A549 (cell line): ENCODE results near the gene BRAF. TPM values are rescaled to one million over a fixed set of nuclear protein-coding genes. Genes with fewer than 3 reads are reported as not detected.

Experiments
- ATAC-seq, 2 experiments: fragments of 200-7000 bp in 1 of 2; fragments of >200 bp in 1 of 2; cut with Nextera tagmentation in 1 of 2; cut with Tn5 transposase in 1 of 2; 3 replicates each; pipeline versions ENCODE4 v1.8.0 to v1.9.1; 2018 to 2020; ENCODE audit warnings: mild to moderate bottlenecking in 1 of 2, moderate library complexity in 1 of 2
- CTCF ChIA-PET: fragments of 300-600 bp; sonication (Branson Sonifier 250); formaldehyde crosslinking; extraction: SDS; loops from one replicate; lab custom pipeline; 2021; ENCODE audit warnings: antibody characterized with exemption, inconsistent platforms; lab: Yijun Ruan, JAX
- POLR2A ChIA-PET: fragments of 350-600 bp; formaldehyde crosslinking; extraction: SDS; loops from one replicate; lab custom pipeline; 2021; ENCODE audit warnings: antibody characterized with exemption, inconsistent platforms; lab: Yijun Ruan, JAX
- DNase-seq, 2 experiments: peaks; one replicate each; pipeline versions ENCODE4 v3.0.0 to v3.0.0-alpha.2; 2011 to 2016; ENCODE audit warnings: low read depth in 1 of 2, low spot score in 1 of 2
- FAIRE-seq: peaks from 2 replicates; lab custom pipeline; 2011; peaks lifted over from hg19 to GRCh38; lab: Jason Lieb, UNC
- H3K27ac ChIP-seq, 2 experiments: fragments of >200 bp; sonication (Bioruptor Twin); formaldehyde crosslinking; 3 replicates each; pipeline ENCODE4 v1.5.1; 2016 to 2017
- H3K4me1 ChIP-seq: fragments of >200 bp; sonication (Bioruptor Twin); formaldehyde crosslinking; 3 replicates; pipeline ENCODE4 v1.6.1; 2016
- H3K4me2 ChIP-seq: fragments of >200 bp; sonication (Bioruptor Twin); formaldehyde crosslinking; 3 replicates; pipeline ENCODE4 v1.6.1; 2016
- H3K4me3 ChIP-seq: fragments of >200 bp; sonication (Bioruptor Twin); formaldehyde crosslinking; 3 replicates; pipeline ENCODE4 v1.5.1; 2016
- H3K9me3 ChIP-seq: fragments of >200 bp; sonication (Bioruptor Twin); formaldehyde crosslinking; 3 replicates; pipeline ENCODE4 v1.6.1; 2016
- BHLHE40 ChIP-seq: IDR thresholded peaks from 2 replicates; pipeline ENCODE4 v1.6.1; 2012; ENCODE audit warnings: low read depth, low read length, inconsistent platforms
- CBX2 ChIP-seq: fragments of 200-600 bp; sonication (generic); IDR thresholded peaks from 2 replicates; pipeline ENCODE4 v1.6.1; 2016; ENCODE audit warnings: low read depth, mild to moderate bottlenecking, borderline replicate concordance
- CBX8 ChIP-seq: fragments of 200-600 bp; sonication (generic); IDR thresholded peaks from 2 replicates; pipeline ENCODE4 v1.6.1; 2016
- EP300 ChIP-seq, 2 experiments: fragments of >200 bp; sonication (Bioruptor Twin); formaldehyde crosslinking; IDR thresholded peaks; 2 replicates in 1 of 2; 3 replicates in 1 of 2; pipeline ENCODE4 v1.6.1; 2016 to 2017
- HOXA7 ChIP-seq: fragments of 250-450 bp; sonication (Bioruptor Pico); IDR thresholded peaks from 2 replicates; pipeline ENCODE4 v1.5.0; 2020; ENCODE audit warnings: mild to moderate bottlenecking, moderate library complexity
- JUN ChIP-seq, 2 experiments: fragments of >200 bp; sonication (Bioruptor Twin); formaldehyde crosslinking; IDR thresholded peaks; 2 replicates in 1 of 2; 3 replicates in 1 of 2; pipeline ENCODE4 v1.6.1; 2016 to 2017
- JUNB ChIP-seq: fragments of >200 bp; sonication (Bioruptor Twin); formaldehyde crosslinking; IDR thresholded peaks from 2 replicates; pipeline ENCODE4 v1.6.1; 2016
- KDM1A ChIP-seq: fragments of 200-600 bp; sonication (generic); IDR thresholded peaks from 2 replicates; pipeline ENCODE4 v1.6.1; 2016; ENCODE audit warnings: low read depth, mild to moderate bottlenecking
- MAZ ChIP-seq: fragments of 150-350 bp; IDR thresholded peaks from 2 replicates; pipeline ENCODE4 v1.6.1; 2014; ENCODE audit warnings: antibody characterized with exemption, low read depth, low read length, borderline replicate concordance
- POLR2AphosphoS2 ChIP-seq: conservative IDR thresholded peaks from 2 replicates; pipeline ENCODE4 v1.6.1; 2012; ENCODE audit warnings: low read length, improper control_type of control experiment, inconsistent platforms
- RAD21 ChIP-seq, 2 experiments: fragments of >200 bp in 1 of 2; sonication (Bioruptor Twin) in 1 of 2; formaldehyde crosslinking in 1 of 2; IDR thresholded peaks in 1 of 2; conservative IDR thresholded peaks in 1 of 2; 2 replicates in 1 of 2; 3 replicates in 1 of 2; pipeline ENCODE4 v1.6.1; 2012 to 2018; ENCODE audit warnings: inconsistent platforms in 1 of 2
- RFX5 ChIP-seq: fragments of 450-650 bp; IDR thresholded peaks from 2 replicates; pipeline ENCODE4 v1.7.1; 2014; ENCODE audit warnings: antibody characterized with exemption, mild to moderate bottlenecking, moderate library complexity
- TFCP2L1 ChIP-seq: fragments of 250-450 bp; sonication (Bioruptor Pico); IDR thresholded peaks from 2 replicates; pipeline ENCODE4 v1.5.0; 2021; ENCODE audit warnings: mild to moderate bottlenecking
- TP53 ChIP-seq: fragments of 250-450 bp; sonication (Bioruptor Pico); IDR thresholded peaks from 2 replicates; pipeline ENCODE4 v1.5.0; 2021; ENCODE audit warnings: mild to moderate bottlenecking, moderate library complexity
- WGBS: methylation state at CpG from one replicate; pipeline ENCODE4 v1.1.6; 2017; ENCODE audit errors: missing lambda C conversion rate; 5-methylcytosine and 5-hydroxymethylcytosine counted together
- polyA plus RNA-seq, 4 experiments: library from polyadenylated mRNA; depleted of rRNA in 3 of 4; stranded (reverse); fragments of >200 nt; fragmentation: RNase III in 1 of 4; extraction: RNeasy Plus Mini Kit Qiagen cat#74134 plus additional on column Dnase treatment in 1 of 4; gene quantifications; 2 replicates in 3 of 4; 3 replicates in 1 of 4; pipeline ENCODE4 v1.2.3, GENCODE V29; 2011 to 2017
- TF ChIP-seq, protein P1 (sequence below): fragments of 200-600 bp; sonication (generic); IDR thresholded peaks from 2 replicates; pipeline ENCODE4 v1.6.1; 2016; ENCODE audit warnings: antibody characterized with exemption, mild to moderate bottlenecking, moderate library complexity
- TF ChIP-seq, protein P2 (sequence below): IDR thresholded peaks from 2 replicates; pipeline ENCODE4 v1.6.1; 2012; ENCODE audit warnings: low read depth, borderline replicate concordance
- TF ChIP-seq, protein P3 (sequence below): fragments of >200 bp; sonication (Bioruptor Twin); formaldehyde crosslinking; IDR thresholded peaks from 3 replicates; pipeline ENCODE4 v1.5.1; 2016
- TF ChIP-seq, protein P4 (sequence below): IDR thresholded peaks from 2 replicates; pipeline ENCODE4 v1.6.1; 2012
- TF ChIP-seq, protein P5 (sequence below): IDR thresholded peaks from 2 replicates; pipeline ENCODE4 v1.6.1; 2012
- TF ChIP-seq, protein P6 (sequence below): fragments of 250-450 bp; sonication (Bioruptor Pico); IDR thresholded peaks from 2 replicates; pipeline ENCODE4 v1.5.0; 2020; ENCODE audit warnings: low read depth, mild to moderate bottlenecking, moderate library complexity

Gene BRAF
- polyA plus RNA-seq, 2 of the 4 experiments (the other 2 are of a cell fraction): 6.1 to 19.7 TPM

DNA sequence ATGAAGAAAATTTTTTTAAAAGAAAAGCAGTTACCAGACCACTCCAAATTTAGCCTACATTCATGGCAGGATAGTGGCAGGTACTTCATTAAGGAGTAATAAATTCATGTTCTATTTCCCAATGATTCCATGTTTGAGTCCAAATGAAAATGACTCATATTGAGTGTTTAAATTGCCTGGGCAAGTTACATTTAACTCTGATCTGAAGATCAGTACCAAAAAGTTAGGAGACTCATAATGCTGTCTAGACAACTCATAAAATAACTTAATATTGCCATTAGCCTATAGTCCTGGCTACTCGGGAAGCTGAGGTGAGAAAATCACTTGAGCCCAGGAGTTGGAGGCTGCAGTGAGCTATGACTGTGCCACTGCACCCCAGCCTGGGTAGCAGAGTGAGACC, 13.0 kb downstream of the BRAF start (continued):
- no peak for TF ChIP-seq RAD21 (conservative IDR thresholded peaks at IDR 0.05 in 1 of 2, IDR thresholded peaks at IDR 0.05 in 1 of 2)
- TF ChIP-seq, protein P1, sequence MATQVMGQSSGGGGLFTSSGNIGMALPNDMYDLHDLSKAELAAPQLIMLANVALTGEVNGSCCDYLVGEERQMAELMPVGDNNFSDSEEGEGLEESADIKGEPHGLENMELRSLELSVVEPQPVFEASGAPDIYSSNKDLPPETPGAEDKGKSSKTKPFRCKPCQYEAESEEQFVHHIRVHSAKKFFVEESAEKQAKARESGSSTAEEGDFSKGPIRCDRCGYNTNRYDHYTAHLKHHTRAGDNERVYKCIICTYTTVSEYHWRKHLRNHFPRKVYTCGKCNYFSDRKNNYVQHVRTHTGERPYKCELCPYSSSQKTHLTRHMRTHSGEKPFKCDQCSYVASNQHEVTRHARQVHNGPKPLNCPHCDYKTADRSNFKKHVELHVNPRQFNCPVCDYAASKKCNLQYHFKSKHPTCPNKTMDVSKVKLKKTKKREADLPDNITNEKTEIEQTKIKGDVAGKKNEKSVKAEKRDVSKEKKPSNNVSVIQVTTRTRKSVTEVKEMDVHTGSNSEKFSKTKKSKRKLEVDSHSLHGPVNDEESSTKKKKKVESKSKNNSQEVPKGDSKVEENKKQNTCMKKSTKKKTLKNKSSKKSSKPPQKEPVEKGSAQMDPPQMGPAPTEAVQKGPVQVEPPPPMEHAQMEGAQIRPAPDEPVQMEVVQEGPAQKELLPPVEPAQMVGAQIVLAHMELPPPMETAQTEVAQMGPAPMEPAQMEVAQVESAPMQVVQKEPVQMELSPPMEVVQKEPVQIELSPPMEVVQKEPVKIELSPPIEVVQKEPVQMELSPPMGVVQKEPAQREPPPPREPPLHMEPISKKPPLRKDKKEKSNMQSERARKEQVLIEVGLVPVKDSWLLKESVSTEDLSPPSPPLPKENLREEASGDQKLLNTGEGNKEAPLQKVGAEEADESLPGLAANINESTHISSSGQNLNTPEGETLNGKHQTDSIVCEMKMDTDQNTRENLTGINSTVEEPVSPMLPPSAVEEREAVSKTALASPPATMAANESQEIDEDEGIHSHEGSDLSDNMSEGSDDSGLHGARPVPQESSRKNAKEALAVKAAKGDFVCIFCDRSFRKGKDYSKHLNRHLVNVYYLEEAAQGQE: no peak

DNA sequence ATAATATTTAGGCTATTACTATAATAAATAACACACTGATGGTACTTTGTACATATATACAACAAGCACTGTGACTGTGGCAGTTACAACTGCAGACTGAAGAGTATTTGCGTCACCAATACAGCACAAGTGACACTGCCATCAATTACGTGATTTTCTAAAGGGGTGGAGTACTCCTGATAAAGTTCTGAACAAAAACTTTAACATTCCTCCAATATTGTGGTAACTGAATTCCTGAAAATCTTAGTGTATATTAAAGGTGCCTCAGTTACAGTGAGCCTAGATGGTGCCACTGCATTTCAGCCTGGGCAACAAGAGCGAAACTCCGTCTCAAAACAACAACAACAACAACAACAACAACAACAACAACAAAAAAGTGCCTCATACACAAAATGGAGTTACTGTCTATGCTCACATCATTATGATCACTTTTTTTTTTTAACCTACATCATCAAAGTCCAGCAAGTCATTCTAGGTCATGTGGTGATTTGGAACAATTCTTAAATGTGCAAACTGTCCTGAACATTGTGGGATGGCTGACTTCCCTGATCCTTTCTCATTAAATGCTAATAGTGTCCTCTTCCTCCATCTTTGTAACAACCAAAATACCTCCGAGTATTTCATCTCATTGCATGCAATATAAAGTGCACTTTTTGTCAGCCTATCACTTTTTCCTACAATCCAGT, 15.1 kb downstream of the BRAF start:
- ATAC-seq: no peak

DNA sequence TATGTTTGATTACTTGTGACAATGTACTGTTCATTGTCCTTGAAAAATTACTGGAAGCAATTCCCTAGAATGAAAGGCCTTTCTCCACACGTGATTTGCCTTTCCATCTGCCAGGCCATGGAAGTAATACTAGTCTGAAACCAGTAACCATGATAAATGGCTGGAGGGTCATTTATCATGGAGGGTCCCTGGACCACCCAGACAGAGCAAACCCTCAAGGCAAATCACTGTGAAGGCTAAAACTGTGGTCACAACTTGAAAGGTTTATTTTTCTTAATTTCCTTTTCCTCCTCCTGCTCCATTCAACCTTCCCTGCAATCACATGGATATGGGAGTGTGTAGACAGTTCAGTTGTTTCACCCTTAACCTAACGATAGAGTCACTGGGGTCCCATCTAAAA, 16.4 kb downstream of the BRAF start:
- TF ChIP-seq RFX5 (no peak), RAD21 (conservative IDR thresholded peaks at IDR 0.05 in 1 of 2, IDR thresholded peaks at IDR 0.05 in 1 of 2) (no peak), MAZ (no peak), JUNB (no peak), JUN (IDR thresholded peaks at IDR 0.05) (no peak)
- TF ChIP-seq, protein P2, sequence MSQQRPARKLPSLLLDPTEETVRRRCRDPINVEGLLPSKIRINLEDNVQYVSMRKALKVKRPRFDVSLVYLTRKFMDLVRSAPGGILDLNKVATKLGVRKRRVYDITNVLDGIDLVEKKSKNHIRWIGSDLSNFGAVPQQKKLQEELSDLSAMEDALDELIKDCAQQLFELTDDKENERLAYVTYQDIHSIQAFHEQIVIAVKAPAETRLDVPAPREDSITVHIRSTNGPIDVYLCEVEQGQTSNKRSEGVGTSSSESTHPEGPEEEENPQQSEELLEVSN: no peak
- TF ChIP-seq, protein P3, sequence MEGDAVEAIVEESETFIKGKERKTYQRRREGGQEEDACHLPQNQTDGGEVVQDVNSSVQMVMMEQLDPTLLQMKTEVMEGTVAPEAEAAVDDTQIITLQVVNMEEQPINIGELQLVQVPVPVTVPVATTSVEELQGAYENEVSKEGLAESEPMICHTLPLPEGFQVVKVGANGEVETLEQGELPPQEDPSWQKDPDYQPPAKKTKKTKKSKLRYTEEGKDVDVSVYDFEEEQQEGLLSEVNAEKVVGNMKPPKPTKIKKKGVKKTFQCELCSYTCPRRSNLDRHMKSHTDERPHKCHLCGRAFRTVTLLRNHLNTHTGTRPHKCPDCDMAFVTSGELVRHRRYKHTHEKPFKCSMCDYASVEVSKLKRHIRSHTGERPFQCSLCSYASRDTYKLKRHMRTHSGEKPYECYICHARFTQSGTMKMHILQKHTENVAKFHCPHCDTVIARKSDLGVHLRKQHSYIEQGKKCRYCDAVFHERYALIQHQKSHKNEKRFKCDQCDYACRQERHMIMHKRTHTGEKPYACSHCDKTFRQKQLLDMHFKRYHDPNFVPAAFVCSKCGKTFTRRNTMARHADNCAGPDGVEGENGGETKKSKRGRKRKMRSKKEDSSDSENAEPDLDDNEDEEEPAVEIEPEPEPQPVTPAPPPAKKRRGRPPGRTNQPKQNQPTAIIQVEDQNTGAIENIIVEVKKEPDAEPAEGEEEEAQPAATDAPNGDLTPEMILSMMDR: no peak
- Histone ChIP-seq H3K9me3 (no peaks in the 10 kb centered on the region), H3K4me2 (no peak overlapping the region), H3K4me3 (no peak overlapping the region), H3K27ac (no peak overlapping the region), H3K4me1 (peaks cover 7% of the 10 kb centered on the region)
- DNase-seq (no peak), ATAC-seq (no peak), FAIRE-seq (no peak)
- 96% methylated on average over 2 of the region's 2 CpGs for WGBS
- CTCF ChIA-PET: interaction anchor here (0.7 to 1.0 kb wide), 2 partner anchors 19 to 22 kb away, joined by 3 to 4 read pairs; no protein-coding TSS in a partner anchor
- POLR2A ChIA-PET: interaction anchor here (0.7 kb wide), 1 partner anchor 97 kb away, joined by 3 read pairs; no protein-coding TSS in a partner anchor

More for the DNA sequence above, 15.1 kb downstream of the BRAF start:
- Histone ChIP-seq H3K4me3 (no peak overlapping the region), H3K9me3 (no peaks in the 10 kb centered on the region)
- DNase-seq: no peak
- no peak for TF ChIP-seq RFX5
- TF ChIP-seq, all 56 proteins: peak for 0
- Histone ChIP-seq H3K4me1 (peaks cover 16% of the 10 kb centered on the region), H3K27ac (no peak overlapping the region), H3K4me2 (no peak overlapping the region)
- no peak for FAIRE-seq
- POLR2A ChIA-PET: no interaction called here
- 90% methylated on average over 5 of the region's 5 CpGs for WGBS
- CTCF ChIA-PET: no interaction called here

DNA sequence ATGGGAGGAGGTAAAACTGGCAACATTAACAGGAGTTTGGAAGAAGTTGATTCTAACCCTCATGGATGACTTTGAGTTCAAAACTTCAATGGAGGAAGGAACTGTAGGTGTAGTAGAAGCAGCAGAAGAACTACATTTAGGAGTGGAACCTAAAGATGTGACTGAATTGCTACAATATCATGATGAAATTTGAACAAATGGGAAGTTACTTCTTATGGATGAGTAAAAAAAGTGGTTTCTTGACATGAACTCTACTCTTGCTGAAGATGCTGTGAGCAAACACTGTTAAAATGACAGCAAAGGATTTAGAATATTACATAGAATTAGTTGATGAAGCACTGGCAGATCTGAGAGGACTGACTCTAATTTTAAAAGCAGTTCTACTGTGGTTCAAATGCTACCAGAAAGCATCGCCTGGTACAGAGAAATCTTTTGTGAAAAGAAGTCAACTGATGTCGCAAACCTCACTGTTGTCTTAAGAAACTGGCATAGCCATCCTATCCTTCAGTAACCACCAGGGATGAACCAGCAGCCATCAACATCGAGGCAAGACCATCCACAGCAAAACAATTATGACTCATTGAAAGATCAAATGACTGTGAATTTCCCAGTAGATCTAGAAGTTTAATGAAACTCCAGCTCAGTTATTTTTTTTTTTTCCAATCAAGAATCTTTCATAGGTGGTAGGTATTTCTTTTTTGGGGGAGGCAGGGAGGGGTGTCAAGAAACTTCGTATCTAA, 20.8 kb downstream of the BRAF start:
- FAIRE-seq (no peak), DNase-seq (no peak), ATAC-seq (no peak)
- Histone ChIP-seq H3K4me1 (peaks cover 4% of the 10 kb centered on the region; the same call in 1 of the 3 replicates), H3K4me2 (no peak overlapping the region), H3K9me3 (no peaks in the 10 kb centered on the region), H3K27ac (no peak overlapping the region), H3K4me3 (no peak overlapping the region)
- WGBS: 89% methylated on average over 4 of the region's 4 CpGs
- POLR2A ChIA-PET: interaction anchor here (0.6 to 1.4 kb wide), 2 partner anchors 20 to 138 kb away, joined by 3 to 4 read pairs; partner anchors contain the start of gene BRAF
- CTCF ChIA-PET: interaction anchor here (0.6 to 1.5 kb wide), 2 partner anchors 16 to 86 kb away, joined by 3 to 4 read pairs; no protein-coding TSS in a partner anchor
- TF ChIP-seq TP53 (CRISPR knock-in tag) (no peak), CBX2 (no peak), JUN (IDR thresholded peaks at IDR 0.05) (no peak), KDM1A (no peak), POLR2AphosphoS2 (no peak), RAD21 (conservative IDR thresholded peaks at IDR 0.05 in 1 of 2, IDR thresholded peaks at IDR 0.05 in 1 of 2) (no peak), BHLHE40 (no peak), EP300 (IDR thresholded peaks at IDR 0.05) (no peak), CBX8 (no peak), TFCP2L1 (no peak), HOXA7 (CRISPR knock-in tag) (no peak)
- TF ChIP-seq, protein P4, sequence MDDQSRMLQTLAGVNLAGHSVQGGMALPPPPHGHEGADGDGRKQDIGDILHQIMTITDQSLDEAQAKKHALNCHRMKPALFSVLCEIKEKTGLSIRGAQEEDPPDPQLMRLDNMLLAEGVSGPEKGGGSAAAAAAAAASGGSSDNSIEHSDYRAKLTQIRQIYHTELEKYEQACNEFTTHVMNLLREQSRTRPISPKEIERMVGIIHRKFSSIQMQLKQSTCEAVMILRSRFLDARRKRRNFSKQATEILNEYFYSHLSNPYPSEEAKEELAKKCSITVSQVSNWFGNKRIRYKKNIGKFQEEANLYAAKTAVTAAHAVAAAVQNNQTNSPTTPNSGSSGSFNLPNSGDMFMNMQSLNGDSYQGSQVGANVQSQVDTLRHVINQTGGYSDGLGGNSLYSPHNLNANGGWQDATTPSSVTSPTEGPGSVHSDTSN: no peak
- TF ChIP-seq, protein P5, sequence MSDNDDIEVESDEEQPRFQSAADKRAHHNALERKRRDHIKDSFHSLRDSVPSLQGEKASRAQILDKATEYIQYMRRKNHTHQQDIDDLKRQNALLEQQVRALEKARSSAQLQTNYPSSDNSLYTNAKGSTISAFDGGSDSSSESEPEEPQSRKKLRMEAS: no peak
- TF ChIP-seq, protein P6, sequence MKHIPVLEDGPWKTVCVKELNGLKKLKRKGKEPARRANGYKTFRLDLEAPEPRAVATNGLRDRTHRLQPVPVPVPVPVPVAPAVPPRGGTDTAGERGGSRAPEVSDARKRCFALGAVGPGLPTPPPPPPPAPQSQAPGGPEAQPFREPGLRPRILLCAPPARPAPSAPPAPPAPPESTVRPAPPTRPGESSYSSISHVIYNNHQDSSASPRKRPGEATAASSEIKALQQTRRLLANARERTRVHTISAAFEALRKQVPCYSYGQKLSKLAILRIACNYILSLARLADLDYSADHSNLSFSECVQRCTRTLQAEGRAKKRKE: no peak
